IPS-20b (cell line): ENCODE data around the gene CIT.
"Not testable (repeated sequence)": the region's sequence is repeated elsewhere in the genome, so short reads cannot be mapped to it uniquely, and the experiment has no call there.

Source experiments
- H3K27ac ChIP-seq: one replicate; pipeline ENCODE4 v1.5.1; 2013; ENCODE audit warnings: low read length
- H3K27me3 ChIP-seq: 2 replicates; pipeline ENCODE4 v1.6.1; 2013; ENCODE audit warnings: mild to moderate bottlenecking, low read length, inconsistent platforms; ENCODE audit not compliant: insufficient read depth
- H3K36me3 ChIP-seq: 2 replicates; pipeline ENCODE4 v1.6.1; 2013; ENCODE audit warnings: low read depth, mild to moderate bottlenecking, inconsistent platforms, low read length, moderate library complexity; ENCODE audit not compliant: insufficient read depth
- H3K4me1 ChIP-seq: 2 replicates; pipeline ENCODE4 v1.6.1; 2013; ENCODE audit warnings: mild to moderate bottlenecking, control low read depth, inconsistent platforms, low read length, moderate library complexity; ENCODE audit not compliant: insufficient read depth
- H3K4me3 ChIP-seq: 2 replicates; pipeline ENCODE4 v1.5.1; 2013; ENCODE audit warnings: mild to moderate bottlenecking, low read length, inconsistent platforms
- H3K9ac ChIP-seq: 2 replicates; pipeline ENCODE4 v1.6.1; 2013; ENCODE audit warnings: low read depth, mild to moderate bottlenecking, inconsistent platforms, low read length, moderate library complexity
- H3K9me3 ChIP-seq: 2 replicates; pipeline ENCODE4 v1.6.1; 2013; ENCODE audit warnings: mild to moderate bottlenecking, low read depth, low read length, inconsistent platforms; ENCODE audit not compliant: insufficient read depth

The CIT gene

DNA sequence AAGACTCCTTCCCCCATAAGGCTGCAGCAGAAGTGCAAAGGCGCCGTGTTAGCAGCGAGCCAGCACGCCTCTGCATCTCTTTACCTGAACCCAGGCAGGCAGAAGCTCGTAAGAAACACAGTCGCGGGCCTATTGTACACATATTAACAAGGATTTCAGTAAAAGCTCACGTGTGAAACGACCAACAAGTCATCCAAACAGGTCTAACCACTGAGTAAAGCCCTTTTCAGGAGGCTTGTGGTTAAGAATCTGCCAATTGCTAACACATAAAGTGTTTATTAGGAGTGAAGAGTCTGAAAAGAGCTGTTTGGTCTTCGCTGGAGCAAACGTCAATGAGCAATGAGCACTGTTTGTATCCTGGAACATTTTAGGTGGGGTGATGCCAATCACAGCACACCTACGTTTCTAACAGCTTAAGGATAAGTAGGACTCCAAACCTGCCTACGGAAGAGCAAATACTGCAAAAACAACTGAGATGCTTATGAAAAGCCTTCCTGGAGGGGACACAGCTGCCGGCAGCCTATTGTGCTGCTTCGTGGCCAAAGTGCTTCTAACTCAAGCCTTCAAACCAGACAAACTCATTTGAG lies 166.1 kb downstream of the CIT start:
- Histone ChIP-seq H3K27me3 (no peaks in the 10 kb centered on the region), H3K9me3 (no peaks in the 10 kb centered on the region), H3K36me3 (peaks cover 95% of the 10 kb centered on the region), H3K4me1 (no peaks in the 10 kb centered on the region), H3K4me3 (no peak overlapping the region), H3K9ac (no peak overlapping the region), H3K27ac (no peak overlapping the region)

GRCh38 chr12:119710374-119710964 lies 166.7 kb downstream of the CIT start:
- Histone ChIP-seq H3K9ac (no peak overlapping the region), H3K36me3 (peaks cover 93% of the 10 kb centered on the region), H3K4me3 (no peak overlapping the region), H3K9me3 (no peaks in the 10 kb centered on the region), H3K27ac (no peak overlapping the region), H3K4me1 (no peaks in the 10 kb centered on the region), H3K27me3 (no peaks in the 10 kb centered on the region)

DNA sequence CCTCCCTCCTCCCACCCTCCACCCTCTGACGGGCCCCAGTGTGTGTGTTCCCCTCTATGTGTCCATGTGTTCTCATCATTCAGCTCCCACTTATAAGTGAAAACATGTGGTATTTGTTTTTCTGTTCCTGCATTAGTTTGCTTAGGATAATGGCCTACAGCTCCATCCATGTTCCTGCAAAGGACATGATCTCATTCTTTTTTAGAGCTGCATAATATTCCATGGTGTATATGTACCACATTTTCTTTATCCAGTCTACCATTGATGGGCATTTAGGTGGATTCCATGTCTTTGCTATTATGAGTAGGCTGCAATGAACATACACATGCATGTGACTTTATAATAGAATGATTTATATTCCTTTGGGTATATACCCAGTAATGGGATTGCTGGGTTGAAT lies 170.7 kb downstream of the CIT start:
- not testable (repeated sequence) for H3K9me3 ChIP-seq, H3K9ac ChIP-seq, H3K4me1 ChIP-seq, H3K27me3 ChIP-seq, H3K4me3 ChIP-seq, H3K27ac ChIP-seq
- H3K36me3 ChIP-seq: peaks cover 82% of the 10 kb centered on the region

DNA sequence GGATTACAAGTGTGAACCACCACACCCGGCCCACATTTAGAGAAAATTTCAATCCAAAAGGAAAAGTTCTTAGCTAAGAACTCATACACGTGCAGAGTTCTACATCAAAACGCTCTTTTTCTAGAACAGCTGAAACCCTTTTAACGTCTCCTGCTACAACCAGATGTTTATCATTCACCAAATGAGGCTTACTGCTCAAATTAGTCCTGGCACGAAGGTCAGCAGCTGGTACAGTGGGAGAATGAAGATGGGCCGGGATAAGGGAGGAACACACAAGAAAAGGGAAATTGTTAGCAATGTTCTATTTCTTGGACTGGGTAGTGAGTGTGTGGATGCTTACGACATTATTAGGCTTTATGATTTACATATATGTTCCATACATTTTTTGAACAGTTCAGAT lies 171.9 kb downstream of the CIT start:
- H3K36me3 ChIP-seq: peaks cover 78% of the 10 kb centered on the region
- no peaks in the 10 kb centered on the region for H3K27me3 ChIP-seq
- H3K4me1 ChIP-seq: no peaks in the 10 kb centered on the region
- H3K4me3 ChIP-seq: no peak overlapping the region
- H3K9me3 ChIP-seq: no peaks in the 10 kb centered on the region
- no peak overlapping the region for H3K9ac ChIP-seq
- H3K27ac ChIP-seq: no peak overlapping the region

DNA sequence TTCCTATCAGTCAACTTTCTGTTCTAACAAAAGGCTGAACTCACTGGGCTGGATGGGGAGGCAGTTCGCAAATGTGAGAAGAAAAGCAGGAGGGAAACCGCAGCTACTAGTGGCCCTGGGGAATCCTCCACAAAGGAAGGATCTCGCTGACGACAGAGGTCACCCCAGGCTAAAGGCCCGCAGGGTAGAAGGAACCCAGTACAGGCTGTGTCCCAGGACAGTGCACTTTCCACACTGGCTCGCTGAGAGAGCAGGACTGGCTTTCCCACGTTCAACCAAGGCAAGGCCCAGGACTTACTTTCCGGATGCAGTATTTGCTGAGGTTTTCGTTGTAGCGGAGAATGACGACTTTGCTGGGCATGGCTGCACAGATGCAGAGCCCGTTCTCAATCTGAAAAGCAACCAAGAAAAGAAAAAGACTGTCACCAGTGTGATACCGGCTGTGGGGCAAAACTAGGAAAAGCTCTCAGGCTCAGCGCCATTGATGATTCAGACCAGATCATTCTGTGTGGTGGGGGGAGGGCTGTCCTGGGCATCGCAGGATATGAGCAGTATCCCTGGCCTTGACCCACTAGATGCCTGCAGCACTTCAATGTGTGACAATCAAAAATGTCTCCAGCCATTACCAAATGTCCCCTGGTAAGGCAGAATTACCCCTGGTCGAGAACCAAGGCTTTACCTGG lies 172.9 kb downstream of the CIT start:
- Histone ChIP-seq H3K4me3 (no peak overlapping the region), H3K9ac (no peak overlapping the region), H3K4me1 (no peaks in the 10 kb centered on the region), H3K27ac (no peak overlapping the region), H3K9me3 (no peaks in the 10 kb centered on the region), H3K36me3 (peaks cover 78% of the 10 kb centered on the region), H3K27me3 (no peaks in the 10 kb centered on the region)

GRCh38 chr12:119700078-119700477 lies 177.0 kb downstream of the CIT start:
- H3K4me1 ChIP-seq: no peaks in the 10 kb centered on the region
- H3K4me3 ChIP-seq: no peak overlapping the region
- H3K27me3 ChIP-seq: no peaks in the 10 kb centered on the region
- H3K9me3 ChIP-seq: no peaks in the 10 kb centered on the region
- no peak overlapping the region for H3K27ac ChIP-seq
- H3K36me3 ChIP-seq: peaks cover 70% of the 10 kb centered on the region
- H3K9ac ChIP-seq: no peak overlapping the region

DNA sequence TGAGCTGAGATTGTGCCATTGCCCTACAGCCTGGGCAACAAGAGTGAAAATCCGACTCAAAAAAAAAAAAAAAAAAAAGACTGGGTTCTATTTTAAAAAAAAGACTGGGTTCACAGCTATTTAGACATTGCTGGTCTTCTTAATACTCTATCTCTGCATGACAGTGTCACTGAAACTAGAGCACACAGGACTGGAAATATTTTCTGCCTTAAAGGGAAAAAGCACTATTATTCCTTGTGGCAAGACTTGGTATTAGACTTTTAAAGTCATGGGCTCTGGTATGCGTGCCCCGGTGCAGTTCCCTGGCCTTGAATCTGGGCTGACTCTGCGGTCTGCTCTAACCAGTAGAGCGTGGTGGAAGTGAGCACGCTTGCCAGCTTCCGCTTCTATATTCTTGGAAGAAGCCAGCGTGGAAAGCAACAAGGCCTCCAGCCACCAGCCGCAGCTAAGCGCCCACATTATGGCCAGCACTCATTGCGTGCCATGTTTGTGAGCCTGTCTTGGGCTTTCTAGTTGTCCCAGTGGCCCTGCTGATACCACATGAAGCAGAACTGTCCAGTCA lies 177.8 kb downstream of the CIT start:
- H3K4me3 ChIP-seq: no peak overlapping the region
- H3K9ac ChIP-seq: no peak overlapping the region
- H3K27ac ChIP-seq: no peak overlapping the region
- H3K4me1 ChIP-seq: no peaks in the 10 kb centered on the region
- H3K36me3 ChIP-seq: peaks cover 66% of the 10 kb centered on the region
- H3K27me3 ChIP-seq: no peaks in the 10 kb centered on the region
- no peaks in the 10 kb centered on the region for H3K9me3 ChIP-seq

DNA sequence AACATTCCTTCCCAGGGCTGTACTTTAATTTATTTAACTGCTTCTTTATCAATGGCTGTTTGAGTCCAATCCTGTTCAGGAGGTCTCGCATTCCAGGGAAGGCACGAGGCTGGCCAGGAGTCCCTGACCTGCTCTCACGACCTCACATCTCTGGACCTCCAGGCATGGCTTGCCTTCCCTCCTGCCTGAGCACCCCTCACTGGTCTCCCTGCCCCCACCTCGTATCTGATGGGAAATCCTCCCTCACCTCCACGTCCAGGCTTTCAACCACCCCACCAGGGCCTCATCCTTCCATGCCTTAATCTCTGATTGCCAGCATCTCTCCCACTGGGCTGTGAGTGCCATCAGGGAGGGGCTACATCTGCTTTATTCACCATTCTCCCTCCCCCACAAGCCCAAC lies 180.2 kb downstream of the CIT start:
- H3K27me3 ChIP-seq: no peaks in the 10 kb centered on the region
- peaks cover 70% of the 10 kb centered on the region for H3K36me3 ChIP-seq
- H3K9ac ChIP-seq: no peak overlapping the region
- H3K4me1 ChIP-seq: no peaks in the 10 kb centered on the region
- no peak overlapping the region for H3K27ac ChIP-seq
- H3K4me3 ChIP-seq: no peak overlapping the region
- no peaks in the 10 kb centered on the region for H3K9me3 ChIP-seq

DNA sequence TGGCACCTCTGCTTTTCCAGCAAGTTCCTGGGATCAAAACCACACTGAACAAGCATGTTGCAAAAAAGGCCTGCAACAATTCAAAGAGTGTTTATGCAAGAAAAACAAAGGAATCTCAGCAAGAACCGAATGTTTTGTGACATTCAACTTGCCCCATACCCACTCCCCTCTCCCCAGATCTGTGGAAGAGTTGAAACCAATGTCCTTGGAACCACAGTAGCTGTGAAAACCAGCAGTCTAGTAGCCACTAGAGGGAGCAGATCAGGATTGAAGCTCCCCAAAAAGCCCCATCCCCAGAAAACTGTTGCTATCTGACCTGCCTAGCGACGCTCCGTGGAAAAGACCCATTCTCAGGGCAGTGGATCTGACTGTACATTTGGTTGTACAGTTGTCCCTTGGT lies 182.1 kb downstream of the CIT start:
- no peak overlapping the region for H3K4me3 ChIP-seq
- no peaks in the 10 kb centered on the region for H3K4me1 ChIP-seq
- H3K36me3 ChIP-seq: peaks cover 63% of the 10 kb centered on the region
- H3K27ac ChIP-seq: no peak overlapping the region
- H3K27me3 ChIP-seq: no peaks in the 10 kb centered on the region
- H3K9ac ChIP-seq: no peak overlapping the region
- H3K9me3 ChIP-seq: no peaks in the 10 kb centered on the region

DNA sequence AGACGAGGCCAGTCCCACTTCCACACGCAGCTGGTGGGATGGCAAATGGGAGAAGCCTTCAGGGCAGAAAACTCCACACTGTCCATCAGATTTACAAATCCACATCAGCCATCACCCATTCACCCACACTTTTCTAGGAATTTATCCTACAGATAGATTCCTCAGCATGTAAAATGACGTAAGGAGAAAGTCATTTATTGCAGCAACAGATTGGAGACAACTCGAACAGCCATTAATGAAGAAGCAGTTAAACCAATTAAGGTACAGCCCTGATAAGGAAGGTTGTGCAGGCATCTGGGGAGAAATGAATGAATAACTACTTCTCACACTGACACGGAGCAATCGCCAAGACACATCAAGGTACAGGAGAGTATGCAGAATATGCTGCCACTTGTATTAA lies 183.0 kb downstream of the CIT start:
- H3K9me3 ChIP-seq: no peaks in the 10 kb centered on the region
- H3K4me3 ChIP-seq: no peak overlapping the region
- no peaks in the 10 kb centered on the region for H3K4me1 ChIP-seq
- H3K27ac ChIP-seq: no peak overlapping the region
- H3K9ac ChIP-seq: no peak overlapping the region
- no peaks in the 10 kb centered on the region for H3K27me3 ChIP-seq
- peaks cover 60% of the 10 kb centered on the region for H3K36me3 ChIP-seq

- H3K27ac ChIP-seq: no peak overlapping the region
- H3K9ac ChIP-seq: no peak overlapping the region
- peaks cover 62% of the 10 kb centered on the region for H3K36me3 ChIP-seq
- H3K27me3 ChIP-seq: no peaks in the 10 kb centered on the region
- H3K4me3 ChIP-seq: no peak overlapping the region
- no peaks in the 10 kb centered on the region for H3K4me1 ChIP-seq
- no peaks in the 10 kb centered on the region for H3K9me3 ChIP-seq
Observed at GRCh38 chr12:119693511-119693910, 183.6 kb downstream of the CIT start.

- Histone ChIP-seq H3K4me1 (no peaks in the 10 kb centered on the region), H3K36me3 (peaks cover 66% of the 10 kb centered on the region), H3K27ac (no peak overlapping the region)
Observed at GRCh38 chr12:119692997-119693396, 184.1 kb downstream of the CIT start.

More at GRCh38 chr12:119692997-119693396, 184.1 kb downstream of the CIT start:
- Histone ChIP-seq H3K4me3 (no peak overlapping the region), H3K9me3 (no peaks in the 10 kb centered on the region), H3K27me3 (no peaks in the 10 kb centered on the region), H3K9ac (no peak overlapping the region)
